Measurements from ENCODE around the gene HES1.

The HES1 gene

DNA sequence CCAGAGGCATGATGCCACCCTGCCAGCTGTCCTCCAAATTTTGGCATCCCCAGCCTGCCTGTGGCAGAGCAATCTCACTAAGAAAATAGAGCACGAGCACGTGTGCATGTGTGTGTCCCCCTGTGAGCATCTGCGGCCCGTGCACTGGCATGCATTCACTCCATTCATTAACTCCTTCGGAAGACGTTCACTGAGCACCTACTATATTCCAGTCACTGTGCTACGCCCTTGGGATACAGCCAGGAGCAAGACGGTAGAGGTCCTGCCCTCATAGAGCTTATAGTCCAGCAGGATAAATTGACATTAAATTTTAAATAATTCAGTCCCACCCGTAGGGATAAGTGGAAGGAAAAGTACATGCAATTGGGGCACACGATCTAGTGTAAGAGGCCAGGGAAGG, 40.0 kb upstream of the HES1 start:
- TF ChIP-seq, protein P1, sequence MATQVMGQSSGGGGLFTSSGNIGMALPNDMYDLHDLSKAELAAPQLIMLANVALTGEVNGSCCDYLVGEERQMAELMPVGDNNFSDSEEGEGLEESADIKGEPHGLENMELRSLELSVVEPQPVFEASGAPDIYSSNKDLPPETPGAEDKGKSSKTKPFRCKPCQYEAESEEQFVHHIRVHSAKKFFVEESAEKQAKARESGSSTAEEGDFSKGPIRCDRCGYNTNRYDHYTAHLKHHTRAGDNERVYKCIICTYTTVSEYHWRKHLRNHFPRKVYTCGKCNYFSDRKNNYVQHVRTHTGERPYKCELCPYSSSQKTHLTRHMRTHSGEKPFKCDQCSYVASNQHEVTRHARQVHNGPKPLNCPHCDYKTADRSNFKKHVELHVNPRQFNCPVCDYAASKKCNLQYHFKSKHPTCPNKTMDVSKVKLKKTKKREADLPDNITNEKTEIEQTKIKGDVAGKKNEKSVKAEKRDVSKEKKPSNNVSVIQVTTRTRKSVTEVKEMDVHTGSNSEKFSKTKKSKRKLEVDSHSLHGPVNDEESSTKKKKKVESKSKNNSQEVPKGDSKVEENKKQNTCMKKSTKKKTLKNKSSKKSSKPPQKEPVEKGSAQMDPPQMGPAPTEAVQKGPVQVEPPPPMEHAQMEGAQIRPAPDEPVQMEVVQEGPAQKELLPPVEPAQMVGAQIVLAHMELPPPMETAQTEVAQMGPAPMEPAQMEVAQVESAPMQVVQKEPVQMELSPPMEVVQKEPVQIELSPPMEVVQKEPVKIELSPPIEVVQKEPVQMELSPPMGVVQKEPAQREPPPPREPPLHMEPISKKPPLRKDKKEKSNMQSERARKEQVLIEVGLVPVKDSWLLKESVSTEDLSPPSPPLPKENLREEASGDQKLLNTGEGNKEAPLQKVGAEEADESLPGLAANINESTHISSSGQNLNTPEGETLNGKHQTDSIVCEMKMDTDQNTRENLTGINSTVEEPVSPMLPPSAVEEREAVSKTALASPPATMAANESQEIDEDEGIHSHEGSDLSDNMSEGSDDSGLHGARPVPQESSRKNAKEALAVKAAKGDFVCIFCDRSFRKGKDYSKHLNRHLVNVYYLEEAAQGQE (IDR thresholded peaks at IDR 0.05; ENCODE audit: insufficient replicate concordance, low read depth), result no peak
- TF ChIP-seq CTCF (IDR thresholded peaks at IDR 0.05; ENCODE audit: insufficient read depth, low read length), result no peak
- no peak for TF ChIP-seq POLR2AphosphoS5 (IDR thresholded peaks at IDR 0.05; ENCODE audit: low read depth)
- TF ChIP-seq SPI1 (IDR thresholded peaks at IDR 0.05; ENCODE audit: borderline replicate concordance, low read depth), result no peak
- no peak for TF ChIP-seq GABPA (IDR thresholded peaks at IDR 0.05; ENCODE audit: low read depth)
- no peak overlapping the region for H3K27ac ChIP-seq (replicated peaks)

GRCh38 chr3:194097141-194097882, 38.6 kb upstream of the HES1 start:
- no peak overlapping the region for H3K27ac ChIP-seq (replicated peaks)
- TF ChIP-seq CTCF (IDR thresholded peaks at IDR 0.05; ENCODE audit: insufficient read depth, low read length), result no peak
- TF ChIP-seq POLR2AphosphoS5 (IDR thresholded peaks at IDR 0.05; ENCODE audit: low read depth), result no peak
- no peaks in the 10 kb centered on the region for H3K27me3 ChIP-seq (ENCODE audit: insufficient read depth, poor library complexity, severe bottlenecking)
- H3K4me3 ChIP-seq (replicated peaks; ENCODE audit: insufficient read depth, low read length), result no peak overlapping the region
- DNase-seq (ENCODE audit: low read depth in 1 of 2, low spot score in 1 of 2), result no peak

More for the DNA sequence above, 40.0 kb upstream of the HES1 start:
- H3K4me3 ChIP-seq (replicated peaks; ENCODE audit: insufficient read depth, low read length), result no peak overlapping the region
- H3K27me3 ChIP-seq (ENCODE audit: insufficient read depth, poor library complexity, severe bottlenecking), result no peaks in the 10 kb centered on the region
- no peak for DNase-seq (ENCODE audit: low read depth in 1 of 2, low spot score in 1 of 2)

- no peak overlapping the region for H3K4me3 ChIP-seq (replicated peaks; ENCODE audit: insufficient read depth, low read length)
Measured at GRCh38 chr3:194098081-194098842, 37.7 kb upstream of the HES1 start.

More at GRCh38 chr3:194098081-194098842, 37.7 kb upstream of the HES1 start:
- no peak for DNase-seq (ENCODE audit: low read depth in 1 of 2, low spot score in 1 of 2)
- Histone ChIP-seq H3K27me3 (ENCODE audit: insufficient read depth, poor library complexity, severe bottlenecking) (no peaks in the 10 kb centered on the region), H3K27ac (replicated peaks) (no peak overlapping the region)
- TF ChIP-seq GABPA (IDR thresholded peaks at IDR 0.05; ENCODE audit: low read depth) (no peak), CTCF (IDR thresholded peaks at IDR 0.05; ENCODE audit: insufficient read depth, low read length) (no peak), POLR2AphosphoS5 (IDR thresholded peaks at IDR 0.05; ENCODE audit: low read depth) (no peak), SPI1 (IDR thresholded peaks at IDR 0.05; ENCODE audit: borderline replicate concordance, low read depth) (no peak)
- TF ChIP-seq, protein P1 (IDR thresholded peaks at IDR 0.05; ENCODE audit: insufficient replicate concordance, low read depth), result no peak
